ENCODE data around the gene EML1.

DNA sequence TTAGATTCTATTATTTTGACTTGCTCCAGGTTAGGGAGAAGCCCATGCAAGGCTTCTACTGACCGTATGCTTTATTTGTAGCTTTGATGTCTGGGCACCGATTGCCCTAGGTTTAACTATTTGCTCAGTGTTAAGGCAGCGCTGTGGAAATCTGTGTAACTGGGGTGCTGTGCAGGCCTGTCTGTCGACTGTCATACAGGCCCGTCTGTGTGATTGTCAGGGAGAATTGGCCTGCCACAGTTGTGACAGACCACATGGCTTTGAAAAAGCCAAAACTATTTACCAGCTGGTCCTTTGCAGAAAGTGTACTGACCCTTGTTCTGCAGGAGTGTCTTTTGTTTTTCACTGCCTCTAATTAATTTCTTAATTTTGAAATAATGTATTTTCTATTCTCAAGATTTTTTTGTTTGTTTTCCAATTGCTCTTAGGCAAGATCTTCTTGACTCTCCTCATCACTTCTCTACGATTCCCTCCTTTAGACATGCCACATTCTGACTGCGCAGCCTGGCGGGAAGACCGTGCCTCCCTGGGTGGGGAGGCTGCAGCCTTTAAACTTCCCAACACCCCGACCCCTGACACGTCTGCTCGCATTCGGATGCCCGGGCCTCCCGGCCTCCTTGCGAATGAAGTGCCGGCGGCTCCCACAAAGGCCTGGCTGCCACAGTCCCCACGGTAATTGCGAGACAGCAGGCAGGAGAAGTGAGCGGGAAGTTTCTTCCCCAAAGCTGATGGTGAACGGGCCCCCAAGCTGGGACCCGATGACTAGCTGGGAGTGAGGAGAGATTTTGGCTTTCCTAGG, 173.0 kb downstream of the EML1 start:
- TF ChIP-seq, protein P1, sequence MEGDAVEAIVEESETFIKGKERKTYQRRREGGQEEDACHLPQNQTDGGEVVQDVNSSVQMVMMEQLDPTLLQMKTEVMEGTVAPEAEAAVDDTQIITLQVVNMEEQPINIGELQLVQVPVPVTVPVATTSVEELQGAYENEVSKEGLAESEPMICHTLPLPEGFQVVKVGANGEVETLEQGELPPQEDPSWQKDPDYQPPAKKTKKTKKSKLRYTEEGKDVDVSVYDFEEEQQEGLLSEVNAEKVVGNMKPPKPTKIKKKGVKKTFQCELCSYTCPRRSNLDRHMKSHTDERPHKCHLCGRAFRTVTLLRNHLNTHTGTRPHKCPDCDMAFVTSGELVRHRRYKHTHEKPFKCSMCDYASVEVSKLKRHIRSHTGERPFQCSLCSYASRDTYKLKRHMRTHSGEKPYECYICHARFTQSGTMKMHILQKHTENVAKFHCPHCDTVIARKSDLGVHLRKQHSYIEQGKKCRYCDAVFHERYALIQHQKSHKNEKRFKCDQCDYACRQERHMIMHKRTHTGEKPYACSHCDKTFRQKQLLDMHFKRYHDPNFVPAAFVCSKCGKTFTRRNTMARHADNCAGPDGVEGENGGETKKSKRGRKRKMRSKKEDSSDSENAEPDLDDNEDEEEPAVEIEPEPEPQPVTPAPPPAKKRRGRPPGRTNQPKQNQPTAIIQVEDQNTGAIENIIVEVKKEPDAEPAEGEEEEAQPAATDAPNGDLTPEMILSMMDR (IDR thresholded peaks at IDR 0.05): no peak
- TF ChIP-seq POLR2A (IDR thresholded peaks at IDR 0.05): no peak

All from body of pancreas (tissue), 4 donors.